ENCODE results near the gene ATP2C2. TPM values are rescaled to one million over a fixed set of nuclear protein-coding genes. Genes with fewer than 3 reads are reported as not detected.
"Not testable (repeated sequence)": the region's sequence is repeated elsewhere in the genome, so short reads cannot be mapped to it uniquely, and the experiment has no call there.

Gene ATP2C2
- total RNA-seq, 1 donor from 2014 or later, result 32.1 TPM

- H3K27me3 ChIP-seq (ENCODE audit: control insufficient read depth, insufficient read depth, low read length), result no peaks in the 10 kb centered on the region
- FAIRE-seq (no peak), DNase-seq (ENCODE audit: low read depth) (no peak)
- H3K4me3 ChIP-seq (ENCODE audit: low read depth, low read length), result no peak overlapping the region
- peaks cover 7% of the 10 kb centered on the region for H3K36me3 ChIP-seq (ENCODE audit: control insufficient read depth, insufficient read depth, low read length)
- no peak for TF ChIP-seq CTCF (IDR thresholded peaks at IDR 0.05; ENCODE audit: insufficient read depth, low read length, severe bottlenecking)
Observed at GRCh38 chr16:84418056-84418849, 49.9 kb downstream of the ATP2C2 start.

- no peak overlapping the region for H3K4me3 ChIP-seq (ENCODE audit: low read depth, low read length)
- peaks cover 5% of the 10 kb centered on the region for H3K36me3 ChIP-seq (ENCODE audit: control insufficient read depth, insufficient read depth, low read length)
- no peak for TF ChIP-seq CTCF (IDR thresholded peaks at IDR 0.05; ENCODE audit: insufficient read depth, low read length, severe bottlenecking)
- FAIRE-seq (no peak), DNase-seq (ENCODE audit: low read depth) (no peak)
- H3K27me3 ChIP-seq (ENCODE audit: control insufficient read depth, insufficient read depth, low read length), result no peaks in the 10 kb centered on the region
Observed at GRCh38 chr16:84419730-84420129, 51.4 kb downstream of the ATP2C2 start.

GRCh38 chr16:84420556-84420955 lies 52.2 kb downstream of the ATP2C2 start:
- not testable (repeated sequence) for DNase-seq (ENCODE audit: low read depth); H3K4me3 ChIP-seq (ENCODE audit: low read depth, low read length); H3K36me3 ChIP-seq (ENCODE audit: control insufficient read depth, insufficient read depth, low read length); FAIRE-seq; H3K27me3 ChIP-seq (ENCODE audit: control insufficient read depth, insufficient read depth, low read length)

DNA sequence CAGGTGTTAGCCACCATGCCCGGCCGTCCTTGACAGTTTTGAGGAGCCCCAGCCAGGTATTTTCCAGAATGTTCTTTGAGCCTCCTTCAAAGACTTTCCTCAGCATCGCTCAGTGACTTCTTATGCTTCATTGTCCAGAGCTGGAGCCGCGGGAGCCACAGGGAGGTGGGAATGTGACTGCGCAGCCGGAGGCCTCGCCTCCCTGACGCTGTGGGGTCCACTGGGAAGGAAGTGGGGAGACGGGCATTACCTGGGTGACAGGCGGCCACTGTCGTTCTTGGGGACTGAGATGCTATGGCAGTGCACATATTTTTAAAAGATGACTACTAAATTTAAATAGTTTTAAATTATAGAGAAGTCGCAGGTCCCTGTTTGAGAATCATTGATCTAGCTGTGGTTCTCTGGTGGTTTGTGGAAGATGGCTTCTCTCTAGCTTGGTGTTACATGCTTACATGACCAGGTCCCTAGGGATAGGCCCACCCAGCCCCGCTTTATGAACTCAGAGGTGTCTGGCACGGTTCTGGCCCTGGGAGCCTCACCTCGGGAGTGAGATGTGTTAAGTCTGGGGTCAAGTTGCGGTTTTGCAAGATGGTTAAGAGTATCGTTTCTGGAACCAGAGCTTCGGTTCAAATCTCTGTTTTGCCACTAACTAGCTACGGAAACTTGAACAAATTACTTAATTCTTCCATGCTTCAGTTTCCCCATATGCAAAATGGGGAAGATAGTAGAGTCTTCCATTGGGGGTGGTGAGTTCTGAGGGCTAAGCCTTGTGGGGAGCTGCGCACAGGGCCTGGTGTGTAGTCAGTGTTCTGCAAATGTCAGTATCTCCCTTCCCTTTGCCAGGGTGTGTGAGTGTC lies 53.0 kb downstream of the ATP2C2 start:
- FAIRE-seq, result no peak

GRCh38 chr16:84421938-84422220 lies 53.5 kb downstream of the ATP2C2 start:
- Histone ChIP-seq H3K27me3 (ENCODE audit: control insufficient read depth, insufficient read depth, low read length) (no peaks in the 10 kb centered on the region), H3K4me3 (ENCODE audit: low read depth, low read length) (no peak overlapping the region), H3K36me3 (ENCODE audit: control insufficient read depth, insufficient read depth, low read length) (peaks cover 7% of the 10 kb centered on the region)
- no peak for TF ChIP-seq CTCF (IDR thresholded peaks at IDR 0.05; ENCODE audit: insufficient read depth, low read length, severe bottlenecking)
- DNase-seq (ENCODE audit: low read depth), result no peak
- FAIRE-seq, result no peak

More for the DNA sequence above, 53.0 kb downstream of the ATP2C2 start:
- TF ChIP-seq CTCF (IDR thresholded peaks at IDR 0.05; ENCODE audit: insufficient read depth, low read length, severe bottlenecking), result no peak
- no peak for DNase-seq (ENCODE audit: low read depth)
- Histone ChIP-seq H3K36me3 (ENCODE audit: control insufficient read depth, insufficient read depth, low read length) (peaks cover 4% of the 10 kb centered on the region), H3K4me3 (ENCODE audit: low read depth, low read length) (no peak overlapping the region), H3K27me3 (ENCODE audit: control insufficient read depth, insufficient read depth, low read length) (no peaks in the 10 kb centered on the region)

DNA sequence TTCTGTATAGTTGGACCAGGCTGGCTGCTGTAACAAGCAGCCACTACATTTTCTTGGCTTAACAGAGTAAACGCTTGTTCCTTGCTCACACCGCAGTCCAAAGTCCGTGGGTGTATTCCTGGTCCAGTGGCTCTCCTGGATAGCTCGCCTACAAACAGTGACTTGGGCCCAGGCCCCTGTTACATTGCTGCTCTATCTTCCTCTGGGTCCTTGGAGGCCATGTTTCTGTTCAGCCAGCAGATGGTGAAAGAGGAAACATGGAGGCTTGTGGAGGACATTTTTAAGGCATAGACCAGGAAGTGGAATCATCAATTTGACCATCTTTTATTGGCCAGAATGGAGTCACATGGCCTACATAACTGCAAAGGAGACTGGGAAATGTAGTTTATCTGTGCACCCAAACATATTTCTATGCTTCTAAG lies 55.1 kb downstream of the ATP2C2 start:
- FAIRE-seq, result no peak
- no peak for TF ChIP-seq CTCF (IDR thresholded peaks at IDR 0.05; ENCODE audit: insufficient read depth, low read length, severe bottlenecking)
- Histone ChIP-seq H3K27me3 (ENCODE audit: control insufficient read depth, insufficient read depth, low read length) (no peaks in the 10 kb centered on the region), H3K4me3 (ENCODE audit: low read depth, low read length) (no peak overlapping the region), H3K36me3 (ENCODE audit: control insufficient read depth, insufficient read depth, low read length) (peaks cover 7% of the 10 kb centered on the region)
- DNase-seq (ENCODE audit: low read depth), result peak; percentile 56
